GF-D8 (cell line): Measurements from ENCODE around the gene NMT1.

Experiments
- DNase-seq: peaks from one replicate; lab custom pipeline; 2025; lab: John Stamatoyannopoulos, UW

Gene NMT1

GRCh38 chr17:45060797-45061605 lies at the start of gene NMT1:
Gene NMT1, plus strand, starts transcription at chr17:45061317. Its CDS starts 13 bp downstream, at chr17:45061330.
- DNase-seq, result peak; percentile 99

DNA sequence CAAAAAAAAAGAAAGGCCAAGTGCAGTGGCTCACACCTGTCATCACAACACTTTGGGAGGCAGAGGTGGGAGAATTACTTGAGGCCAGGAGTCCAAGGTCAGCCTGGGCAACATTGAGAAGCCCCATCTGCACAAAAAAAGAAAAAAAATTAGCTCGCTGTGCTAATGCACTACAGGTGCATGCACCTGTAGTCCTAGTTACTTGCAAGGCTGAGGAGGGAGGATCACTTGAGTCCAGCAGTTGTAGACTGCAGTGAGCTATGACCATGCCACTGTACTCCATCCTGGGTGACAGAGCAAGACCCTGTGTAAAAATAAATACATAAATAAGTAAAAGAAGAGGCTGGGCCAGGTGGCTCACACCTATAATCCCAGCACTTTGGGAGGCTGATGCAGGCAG lies 49.4 kb upstream of the NMT1 start:
- DNase-seq, result no peak

- no peak for DNase-seq
Measured at GRCh38 chr17:45013021-45013997, 47.8 kb upstream of the NMT1 start.

DNA sequence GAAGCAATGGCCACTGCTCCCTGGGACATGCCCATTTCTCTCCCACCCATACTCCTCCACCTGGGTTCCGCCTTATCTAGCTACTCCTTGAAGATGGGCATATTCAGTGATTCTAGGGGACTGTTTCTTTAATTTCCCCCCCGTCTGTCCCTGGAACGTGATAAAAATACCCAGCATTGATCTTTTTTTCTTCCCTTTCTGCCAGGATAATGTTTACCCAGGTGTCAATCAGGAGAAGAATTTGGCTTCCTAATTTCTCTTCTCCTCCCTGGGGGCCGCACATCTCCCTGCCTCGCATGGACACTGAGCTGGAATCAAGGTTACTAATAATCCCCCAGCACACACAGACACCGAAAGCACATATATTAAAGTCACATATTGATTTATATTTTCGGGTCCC lies 44.9 kb upstream of the NMT1 start:
- no peak for DNase-seq

GRCh38 chr17:45016823-45017222 lies 44.3 kb upstream of the NMT1 start:
- no peak for DNase-seq

DNA sequence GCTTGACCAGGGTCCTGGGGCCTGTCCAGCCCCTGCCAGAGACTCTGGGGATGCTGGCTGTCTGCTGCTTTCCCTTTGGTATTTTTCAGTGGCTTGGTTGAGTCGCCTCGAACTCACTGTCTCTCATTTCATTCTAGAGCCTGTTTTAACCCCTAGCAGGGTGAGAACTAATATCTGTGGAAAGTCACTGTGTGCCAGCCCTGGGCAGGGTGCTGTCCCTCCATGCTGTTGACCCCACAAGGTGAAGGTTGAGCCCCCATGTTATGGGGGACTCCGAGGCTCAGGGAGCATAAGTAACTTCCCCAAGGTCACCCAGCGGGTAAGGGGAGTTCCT lies 42.6 kb upstream of the NMT1 start:
- no peak for DNase-seq

DNA sequence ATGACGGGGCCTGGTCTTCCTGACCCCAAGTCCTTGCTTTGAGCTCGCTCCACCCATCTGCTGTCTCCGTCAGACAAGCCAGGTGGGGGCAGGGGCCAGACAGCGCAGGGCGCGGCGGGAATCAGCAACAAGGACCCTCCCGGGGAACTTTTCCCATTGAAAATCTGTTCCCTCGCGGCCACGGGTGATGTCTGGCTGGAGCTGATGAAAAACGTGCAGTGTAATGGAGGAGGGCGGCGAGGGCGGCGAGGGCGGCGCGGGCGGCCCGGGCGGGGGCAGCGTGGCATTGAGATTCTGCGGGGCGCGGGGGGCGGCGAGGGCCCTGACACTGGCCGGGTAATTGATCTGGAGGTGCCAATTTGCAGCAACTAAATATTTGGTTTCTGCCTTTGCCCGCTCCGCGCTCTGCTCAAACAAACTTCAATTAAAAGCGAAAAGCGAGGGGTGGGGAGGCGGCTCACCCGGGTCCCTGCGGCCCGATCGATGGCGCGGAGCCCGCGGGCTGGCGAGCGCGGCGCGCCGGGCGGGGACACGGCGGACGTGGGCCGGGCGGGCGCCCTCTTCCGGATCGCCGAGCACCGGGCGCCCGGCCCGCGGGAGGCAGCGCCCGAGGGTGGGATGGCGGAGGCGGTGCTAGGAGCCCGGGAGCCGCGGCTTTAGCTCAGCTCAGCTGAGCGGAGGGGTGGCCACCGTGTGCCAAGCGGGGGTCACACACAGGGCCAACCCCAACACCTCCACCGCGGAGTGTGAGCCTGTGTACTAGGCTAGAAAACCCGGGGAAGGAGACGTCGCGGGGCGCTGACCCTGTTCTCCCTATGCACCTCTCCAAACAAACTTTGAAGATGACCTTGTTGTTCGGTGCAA lies 42.0 kb upstream of the NMT1 start:
- no peak for DNase-seq

DNA sequence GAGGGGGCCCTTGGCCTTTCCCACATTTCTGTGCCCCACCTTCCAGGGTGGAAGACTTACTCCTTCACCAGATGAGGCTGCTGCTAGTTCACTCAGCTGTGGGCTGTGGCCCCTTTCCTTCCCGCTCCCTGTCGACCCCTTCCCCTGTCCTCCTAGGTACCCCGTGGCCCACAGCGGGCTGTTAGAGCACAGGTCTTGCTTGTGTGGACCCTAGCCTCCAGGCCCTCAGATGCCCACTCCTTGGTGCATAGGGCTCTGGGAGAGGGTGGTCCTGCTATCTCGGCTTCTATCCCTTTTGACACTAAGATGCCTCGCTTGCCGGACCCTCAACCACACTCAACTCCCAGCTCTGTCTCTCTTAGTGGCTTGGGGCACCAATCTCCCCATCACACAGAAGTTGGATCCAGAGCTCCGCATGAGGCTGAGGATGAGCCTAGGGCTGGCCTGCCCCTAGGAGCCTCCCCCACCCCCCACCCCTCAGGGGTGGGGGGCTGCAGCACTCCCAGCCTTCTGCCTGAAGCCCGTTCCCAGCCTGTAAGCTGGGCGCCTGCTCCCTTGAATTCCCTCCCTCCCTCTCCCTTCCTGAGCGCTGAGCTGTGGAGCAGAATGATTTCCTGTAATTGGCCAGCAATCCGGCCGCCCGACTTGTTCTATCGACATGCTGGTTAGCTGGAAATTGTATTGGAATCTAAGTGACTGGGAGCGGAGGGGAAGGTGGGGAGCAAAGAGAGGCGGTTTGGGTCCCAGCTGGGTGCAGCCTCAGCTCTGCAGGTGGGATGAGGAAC lies 40.6 kb upstream of the NMT1 start:
- DNase-seq, result no peak

DNA sequence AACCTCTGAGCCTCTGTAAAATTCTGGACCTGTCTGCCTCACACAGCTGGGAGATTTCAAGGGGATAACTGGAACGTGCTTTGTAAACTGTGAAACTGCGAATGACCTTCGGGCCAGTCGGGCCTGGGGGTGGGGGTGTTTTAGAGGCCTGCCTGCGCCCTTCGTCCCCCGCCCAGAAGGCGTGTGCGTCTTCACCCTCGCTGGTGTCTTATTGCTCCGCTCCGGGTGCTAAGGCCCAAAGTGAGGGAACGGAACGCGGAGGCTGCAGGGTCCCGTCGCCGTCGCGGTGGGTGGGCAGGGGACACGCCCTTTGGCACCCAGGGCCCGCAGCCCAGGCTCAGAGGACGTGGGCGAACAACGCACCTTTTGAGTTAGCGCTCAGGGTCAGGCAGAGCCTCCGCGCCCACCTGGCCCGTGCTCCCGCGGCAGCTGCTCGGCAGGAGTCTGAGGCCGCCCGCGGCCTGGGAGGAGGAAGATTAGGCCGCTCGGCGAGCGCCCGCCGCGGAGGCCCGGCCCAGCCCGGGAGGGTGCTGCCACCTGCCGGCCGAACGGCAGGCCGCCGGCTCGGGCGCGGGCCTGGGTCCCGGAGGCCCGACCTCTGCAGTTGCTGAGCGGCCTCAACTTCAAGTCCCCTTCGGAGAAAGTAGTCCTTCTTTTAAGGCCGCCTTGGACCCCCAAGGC lies 39.4 kb upstream of the NMT1 start:
- peak; percentile 3 for DNase-seq

DNA sequence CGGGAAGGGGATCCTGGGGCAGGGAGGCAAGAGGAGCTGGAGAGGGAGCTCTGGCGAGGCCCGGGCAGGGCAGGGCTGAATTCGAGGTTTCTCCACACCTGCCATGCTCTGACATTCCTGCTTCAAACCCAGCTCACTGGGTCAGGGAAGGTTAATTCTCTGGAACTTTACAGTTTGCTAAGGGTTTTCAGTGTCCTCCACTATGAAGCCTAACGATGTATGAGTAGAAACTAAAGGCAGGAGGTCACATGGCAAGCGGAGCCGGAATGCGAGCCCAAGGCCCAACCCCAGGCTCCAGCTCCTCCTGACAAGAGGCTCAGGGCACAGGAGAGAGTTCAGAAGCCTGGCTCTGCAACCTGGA lies 38.8 kb upstream of the NMT1 start:
- no peak for DNase-seq

DNA sequence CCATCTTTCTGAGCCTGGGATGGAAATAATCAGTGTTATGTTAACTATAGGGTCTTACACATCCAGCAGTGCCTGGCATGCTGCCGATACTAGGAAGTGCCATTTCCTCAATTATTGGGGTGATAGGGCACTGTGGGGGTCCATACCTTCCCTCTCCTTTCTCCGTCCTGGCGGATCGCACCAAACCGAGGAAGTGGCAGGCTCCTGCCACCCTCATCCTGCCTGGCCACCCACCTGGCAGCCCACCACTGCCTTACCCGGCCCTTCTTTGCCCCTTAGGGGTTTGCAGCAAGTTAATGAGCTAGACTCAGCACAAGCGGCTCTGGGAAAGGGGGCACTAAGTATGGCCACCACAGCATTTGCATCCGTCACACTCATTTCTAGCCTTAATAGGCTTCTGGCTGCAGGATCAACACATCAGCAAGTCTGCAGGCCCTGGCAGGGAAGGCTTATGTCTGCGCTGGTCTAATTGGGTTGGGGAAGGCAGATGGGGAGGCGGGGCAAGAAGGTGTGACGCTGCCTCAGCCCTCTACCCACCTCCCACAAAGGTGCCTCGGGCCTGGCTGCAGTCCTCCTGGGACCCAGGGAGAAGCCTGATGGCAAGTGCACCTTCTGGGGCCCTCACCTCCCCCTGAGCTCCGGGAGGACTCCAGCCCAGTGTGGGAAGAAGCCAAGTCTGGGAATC lies 38.3 kb upstream of the NMT1 start:
- no peak for DNase-seq

DNA sequence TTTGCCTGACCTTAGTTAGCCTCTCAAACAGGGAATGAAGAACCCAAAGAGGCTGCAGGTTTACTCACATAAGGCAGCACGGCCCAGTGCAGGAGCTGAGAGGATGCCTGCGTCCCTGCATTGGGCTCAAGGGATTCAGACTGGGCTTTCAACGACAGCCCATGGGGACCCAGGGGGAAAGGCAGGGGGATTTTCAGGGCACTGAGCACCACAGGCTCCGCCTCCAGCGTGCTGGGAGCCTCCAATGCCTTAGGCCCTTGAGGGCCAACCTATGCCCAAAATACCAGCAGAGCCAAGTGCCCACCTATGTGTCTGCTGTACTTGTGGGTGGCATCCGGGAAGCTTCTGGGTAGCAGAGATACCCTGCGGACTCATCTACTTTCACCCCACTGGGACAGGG lies 32.0 kb upstream of the NMT1 start:
- no peak for DNase-seq

DNA sequence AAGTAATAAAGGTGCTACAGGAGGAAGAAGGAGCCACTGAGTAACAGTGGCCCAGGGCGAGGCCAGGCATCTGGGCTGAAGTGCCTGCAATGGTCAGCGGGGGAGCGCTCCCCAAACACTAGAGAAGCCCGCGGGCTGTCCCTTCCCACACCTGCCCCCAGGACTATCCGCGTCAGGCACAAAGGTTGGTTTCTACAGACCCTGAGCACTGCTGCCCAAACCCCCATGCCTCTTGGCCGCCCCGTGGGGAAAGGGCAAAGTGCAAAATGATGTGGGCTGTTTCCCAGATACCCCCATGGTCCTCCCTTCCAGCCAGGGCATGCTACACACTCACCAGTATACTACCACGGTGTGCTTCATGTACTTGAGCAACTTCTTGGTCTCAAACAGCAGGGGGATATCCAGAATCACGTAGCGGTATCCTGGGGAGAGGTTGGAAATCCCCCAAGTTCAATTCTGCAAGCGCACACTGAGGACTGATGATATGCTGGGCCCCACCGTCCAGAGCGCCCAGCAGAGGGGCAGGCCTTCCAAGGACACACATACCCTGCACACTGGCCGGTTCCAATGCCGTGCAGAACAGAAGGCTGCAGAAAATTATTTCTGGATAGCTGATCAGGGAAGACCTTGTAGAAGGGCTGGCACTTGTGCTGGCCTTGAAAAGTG lies 31.2 kb upstream of the NMT1 start:
- DNase-seq, result no peak

- no peak for DNase-seq
Measured at GRCh38 chr17:45030733-45031132, 30.4 kb upstream of the NMT1 start.

DNA sequence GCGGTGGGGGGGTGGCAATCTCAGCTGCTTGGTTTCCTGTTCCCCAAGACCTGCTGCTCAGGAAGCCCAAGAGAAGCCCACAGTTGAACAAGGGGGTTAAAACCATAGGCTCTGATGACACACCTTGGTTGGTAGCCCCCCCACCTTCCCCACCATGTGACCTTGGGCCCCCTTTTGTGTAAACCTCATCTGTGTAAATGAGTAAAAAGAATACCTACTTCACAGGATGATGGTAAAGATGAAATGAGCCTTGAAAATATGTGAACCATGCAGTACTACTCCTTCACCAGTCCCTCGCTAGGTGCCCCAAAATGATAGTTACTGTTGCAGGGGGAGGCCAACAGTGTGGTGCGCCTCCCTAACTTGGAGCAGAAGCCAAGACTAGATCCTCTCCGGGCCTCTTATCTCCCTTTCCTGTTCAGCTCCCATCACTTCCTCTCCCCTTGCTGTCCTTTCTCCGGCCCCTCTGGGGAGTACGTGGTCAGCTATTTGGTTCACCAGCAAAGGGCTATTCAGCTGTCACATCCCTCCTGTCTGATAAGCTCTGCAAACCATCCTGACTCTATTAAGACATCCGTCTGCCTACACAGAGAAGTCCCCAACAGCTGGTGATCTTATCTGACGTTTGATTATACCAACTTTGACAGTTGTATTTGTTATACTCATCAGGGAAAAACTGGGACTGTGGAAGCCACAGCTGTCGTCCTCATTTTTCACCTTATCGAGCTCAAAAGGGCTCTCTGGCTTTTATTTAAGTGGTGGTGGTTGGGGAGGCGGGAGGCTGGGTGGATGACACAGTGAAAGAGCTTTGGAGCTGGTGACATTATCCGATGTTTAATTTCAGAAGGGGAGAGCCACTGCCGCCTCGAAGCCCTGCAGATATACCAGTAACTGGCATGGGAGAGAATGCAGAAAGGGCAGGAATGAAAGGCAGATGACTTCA lies 29.6 kb upstream of the NMT1 start:
- DNase-seq, result peak; percentile 69

DNA sequence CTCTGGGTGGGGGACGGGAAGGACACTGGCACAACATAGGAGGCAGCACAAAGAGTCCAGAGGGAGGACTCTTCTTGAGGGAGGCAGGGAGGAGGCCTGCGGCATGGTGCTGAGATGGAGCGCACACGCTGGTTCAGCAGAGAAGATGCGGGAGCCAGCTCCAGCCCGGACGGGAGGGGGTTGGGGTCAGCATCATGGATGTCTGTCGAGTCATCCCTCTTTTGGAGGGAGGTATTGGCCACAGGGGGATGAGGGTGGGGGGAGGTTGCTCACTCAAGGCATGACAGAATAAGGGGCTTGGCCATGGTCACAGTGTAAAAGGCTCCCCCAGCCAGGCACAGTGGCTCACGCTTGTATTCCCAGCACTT lies 29.0 kb upstream of the NMT1 start:
- no peak for DNase-seq

- DNase-seq, result no peak
Measured at GRCh38 chr17:45034599-45034998, 26.5 kb upstream of the NMT1 start.

GRCh38 chr17:45035848-45036247 lies 25.3 kb upstream of the NMT1 start:
- DNase-seq, result no peak

DNA sequence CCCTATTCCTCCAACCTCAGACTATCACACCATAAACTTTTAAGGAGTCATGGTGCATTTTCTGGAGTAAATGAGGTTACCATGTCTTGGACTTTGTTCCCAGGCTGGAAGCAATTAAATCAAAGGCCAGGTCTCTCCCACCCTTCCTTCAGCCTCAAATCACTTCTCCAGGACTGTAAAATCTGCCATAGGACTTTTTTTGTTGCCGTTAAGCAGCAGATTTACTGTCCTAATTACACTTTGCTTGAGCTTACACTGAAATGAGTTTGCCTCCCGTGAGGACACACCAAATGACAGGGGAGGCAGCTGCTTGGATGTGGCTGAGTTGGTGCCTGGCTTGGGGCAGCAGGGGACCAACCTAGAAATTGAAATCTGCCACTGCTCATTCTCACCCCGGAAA lies 24.4 kb upstream of the NMT1 start:
- no peak for DNase-seq
